PC-9 (cell line): ENCODE measurements around the gene C3orf20. TPM values are rescaled to one million over a fixed set of nuclear protein-coding genes. Genes with fewer than 3 reads are reported as not detected.

Experiments used
- BruUV-seq: library from RNA; stranded (reverse); fragments of 400-500 nt; replicated peaks from 2 replicates; lab custom pipeline; 2021; lab: Mats Ljungman, UMichigan
- CTCF ChIA-PET: fragments of 300-600 bp; sonication (Branson Sonifier 250); formaldehyde crosslinking; loops from one replicate; lab custom pipeline; 2022; ENCODE audit warnings: antibody characterized with exemption; lab: Charles Lee
- POLR2A ChIA-PET: fragments of 300-600 bp; sonication (Branson Sonifier 250); formaldehyde crosslinking; loops from one replicate; lab custom pipeline; 2022; ENCODE audit warnings: antibody characterized with exemption; ENCODE audit not compliant: unreplicated experiment; lab: Charles Lee
- DNase-seq, 2 experiments: peaks; one replicate each; pipeline versions ENCODE4 v3.0.0 to v3.0.0-alpha.2; 2015 to 2022; ENCODE audit warnings: mixed read lengths in 1 of 2
- H2AFZ ChIP-seq: fragments of 200-600 bp; sonication (generic); 2 replicates; pipeline ENCODE4 v1.8.1; 2017; ENCODE audit warnings: antibody characterized with exemption
- H3F3A ChIP-seq: fragments of 200-600 bp; sonication (generic); 2 replicates; pipeline ENCODE4 v1.8.1; 2017; ENCODE audit warnings: antibody characterized with exemption, mild to moderate bottlenecking, low read depth; ENCODE audit not compliant: insufficient read depth
- H3K27ac ChIP-seq: fragments of 200-600 bp; sonication (generic); 2 replicates; pipeline ENCODE4 v1.6.1; 2016; ENCODE audit warnings: mixed run types
- H3K27me3 ChIP-seq: fragments of 200-600 bp; sonication (generic); 2 replicates; pipeline ENCODE4 v1.6.1; 2016; ENCODE audit warnings: low read depth, mixed run types; ENCODE audit not compliant: insufficient read depth
- H3K36me3 ChIP-seq: fragments of 200-600 bp; sonication (generic); 2 replicates; pipeline ENCODE4 v1.6.1; 2016; ENCODE audit warnings: low read depth, mixed run types
- H3K4me1 ChIP-seq: fragments of 200-600 bp; sonication (generic); replicated peaks from 2 replicates; pipeline ENCODE4 v1.6.1; 2016; ENCODE audit warnings: mixed run types; ENCODE audit not compliant: insufficient read depth
- H3K4me2 ChIP-seq: fragments of 200-600 bp; sonication (generic); 2 replicates; pipeline ENCODE4 v1.6.1; 2017; ENCODE audit warnings: mixed run types
- H3K4me3 ChIP-seq: fragments of 200-600 bp; sonication (generic); 2 replicates; pipeline ENCODE4 v1.6.1; 2016; ENCODE audit warnings: mixed run types
- H3K79me2 ChIP-seq: fragments of 200-600 bp; sonication (generic); 2 replicates; pipeline ENCODE4 v1.6.1; 2017; ENCODE audit warnings: low read depth, mixed run types
- H3K9me2 ChIP-seq: fragments of 200-600 bp; sonication (generic); 2 replicates; pipeline ENCODE4 v1.8.1; 2017; ENCODE audit warnings: mild to moderate bottlenecking; ENCODE audit not compliant: insufficient read depth
- H3K9me3 ChIP-seq: fragments of 200-600 bp; sonication (generic); 2 replicates; pipeline ENCODE4 v1.8.1; 2016; ENCODE audit warnings: low read depth; ENCODE audit not compliant: insufficient read depth
- H4K20me1 ChIP-seq: fragments of 200-600 bp; sonication (generic); 2 replicates; pipeline ENCODE4 v1.8.1; 2017; ENCODE audit not compliant: insufficient read depth
- CTCF ChIP-seq: fragments of 200-600 bp; sonication (generic); conservative IDR thresholded peaks from 2 replicates; pipeline ENCODE4 v1.6.1; 2017; ENCODE audit warnings: mixed run types, antibody characterized with exemption, mild to moderate bottlenecking, moderate library complexity
- EZH2 ChIP-seq: fragments of 200-600 bp; sonication (generic); IDR thresholded peaks from 2 replicates; pipeline ENCODE4 v1.8.0; 2017; ENCODE audit warnings: antibody characterized with exemption, low read depth
- intact Hi-C: fragments of 100-400 bp; cut with micrococcal nuclease; formaldehyde crosslinking; loops from one replicate; pipeline ENCODE4 v1.10.0; 2022; ENCODE audit not compliant: unreplicated experiment
- total RNA-seq: library from RNA; stranded (reverse); gene quantifications from 2 replicates; pipeline ENCODE4 v1.2.3, GENCODE V29; 2021

The C3orf20 gene
- total RNA-seq, 1 experiment from 2014 or later, result not detected

- Histone ChIP-seq H2AFZ (no peak overlapping the region), H3F3A (no peaks in the 10 kb centered on the region), H3K27ac (no peak overlapping the region), H3K27me3 (peaks cover 30% of the 10 kb centered on the region), H3K4me1 (no peaks in the 10 kb centered on the region), H3K4me3 (no peak overlapping the region), H3K9me2 (no peaks in the 10 kb centered on the region), H3K36me3 (no peaks in the 10 kb centered on the region), H3K9me3 (no peaks in the 10 kb centered on the region), H3K4me2 (no peak overlapping the region), H4K20me1 (no peaks in the 10 kb centered on the region), H3K79me2 (no peaks in the 10 kb centered on the region)
- CTCF ChIA-PET, result no interaction called here
- no peak for TF ChIP-seq CTCF
- no peak for TF ChIP-seq EZH2
- BruUV-seq, result no TSS peak
- DNase-seq, result no peak
- POLR2A ChIA-PET, result no interaction called here
- intact Hi-C loops, result no loop called here
These were observed 146.2 kb downstream of the C3orf20 start for GRCh38 chr3:14821151-14821550.

DNA sequence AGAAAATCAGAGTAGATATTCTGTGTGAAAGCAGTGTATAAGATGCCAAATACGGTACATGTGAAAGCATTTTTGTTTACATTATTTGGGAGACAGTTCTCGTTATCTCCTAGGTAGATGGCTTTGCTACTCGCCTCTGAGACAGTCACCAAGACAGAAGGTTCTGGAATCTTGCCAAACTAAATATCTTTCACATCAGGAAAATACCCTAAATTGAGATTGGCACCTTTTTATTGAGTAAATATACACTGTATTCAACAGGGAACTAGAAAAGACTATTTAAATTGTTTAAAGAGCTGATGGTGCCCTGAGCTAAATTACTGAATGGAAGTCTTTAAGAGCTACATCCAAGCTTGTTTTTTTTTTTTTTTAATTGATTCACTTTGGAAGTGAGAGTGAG, 147.2 kb downstream of the C3orf20 start:
- Histone ChIP-seq H3K27me3 (peaks cover 30% of the 10 kb centered on the region), H4K20me1 (no peaks in the 10 kb centered on the region), H3K27ac (no peak overlapping the region), H3F3A (no peaks in the 10 kb centered on the region), H3K9me2 (no peaks in the 10 kb centered on the region), H3K4me2 (no peak overlapping the region), H2AFZ (no peak overlapping the region), H3K4me1 (no peaks in the 10 kb centered on the region), H3K9me3 (no peaks in the 10 kb centered on the region), H3K4me3 (no peak overlapping the region), H3K79me2 (no peaks in the 10 kb centered on the region), H3K36me3 (no peaks in the 10 kb centered on the region)
- TF ChIP-seq CTCF (no peak), EZH2 (no peak)
- CTCF ChIA-PET, result interaction anchor here (0.6 kb wide), 1 partner anchor 981 kb away, joined by 4 read pairs; no protein-coding TSS in a partner anchor
- intact Hi-C loops, result no loop called here
- POLR2A ChIA-PET, result no interaction called here
- DNase-seq, result no peak
- BruUV-seq, result no TSS peak

Other genes starting within 250 kb of the C3orf20 start
- gene GRIP2, start 134.8 kb upstream of the C3orf20 start, total RNA-seq, result not detected in 2 replicates
- 14.7 and 14.9 TPM in 2 replicates for gene CCDC174, start 23.4 kb upstream of the C3orf20 start, total RNA-seq
- not detected in 2 replicates for gene FGD5, start 143.8 kb downstream of the C3orf20 start, total RNA-seq